Measurements from ENCODE around the gene KLF9. TPM values are rescaled to one million over a fixed set of nuclear protein-coding genes. Genes with fewer than 3 reads are reported as not detected.

The KLF9 gene
- polyA plus RNA-seq, 1 of the 3 experiments (the other 2 are of a cell fraction) = 5.8 TPM

GRCh38 chr9:70411930-70412831 lies 2.3 kb downstream of the KLF9 start:
- peaks cover 52% of the 10 kb centered on the region for H3K79me2 ChIP-seq (ENCODE audit: insufficient read depth)
- peak overlapping the region; percentile 86; the same call in 1 of the 2 replicates for H2AFZ ChIP-seq (ENCODE audit: low read depth)
- H3F3A ChIP-seq (replicated peaks; ENCODE audit: insufficient read depth) = peaks cover 23% of the 10 kb centered on the region
- CTCF ChIA-PET = interaction anchor here (0.7 to 2.9 kb wide), 3 partner anchors 8 to 190 kb away, joined by 3 to 9 read pairs (median 3); no protein-coding TSS in a partner anchor
- H4K20me1 ChIP-seq (ENCODE audit: insufficient read depth) = peaks cover 29% of the 10 kb centered on the region; the same call in 1 of the 2 replicates
- H3K27ac ChIP-seq (ENCODE audit: low read depth in 2 of 2, low read length in 1 of 2) = peak overlapping the region; percentile 97 to 100
- 46% methylated on average over 19 of the region's 41 CpGs for WGBS (ENCODE audit: low lambda C conversion rate)
- H3K4me1 ChIP-seq (ENCODE audit: control insufficient read depth in 1 of 2, insufficient read depth in 2 of 2, low read depth in 1 of 2, low read length in 1 of 2) = peaks cover 20 to 21% of the 10 kb centered on the region in 2 experiments; a peak in 3 of 4 replicates
- no peaks in the 10 kb centered on the region for H3K27me3 ChIP-seq (ENCODE audit: insufficient read depth)
- TF ChIP-seq, protein P1, sequence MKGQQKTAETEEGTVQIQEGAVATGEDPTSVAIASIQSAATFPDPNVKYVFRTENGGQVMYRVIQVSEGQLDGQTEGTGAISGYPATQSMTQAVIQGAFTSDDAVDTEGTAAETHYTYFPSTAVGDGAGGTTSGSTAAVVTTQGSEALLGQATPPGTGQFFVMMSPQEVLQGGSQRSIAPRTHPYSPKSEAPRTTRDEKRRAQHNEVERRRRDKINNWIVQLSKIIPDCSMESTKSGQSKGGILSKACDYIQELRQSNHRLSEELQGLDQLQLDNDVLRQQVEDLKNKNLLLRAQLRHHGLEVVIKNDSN (IDR thresholded peaks at IDR 0.05; ENCODE audit: borderline replicate concordance, low read depth) = peak; percentile 33; the same call in 1 of the 2 replicates
- no peak for TF ChIP-seq FOSL2 (IDR thresholded peaks at IDR 0.05; ENCODE audit: borderline replicate concordance, low read depth)
- H3K9me2 ChIP-seq = no peaks in the 10 kb centered on the region
- peak overlapping the region; percentile 82 to 92 for H3K4me3 ChIP-seq (ENCODE audit: low read depth in 2 of 2, low read length in 1 of 2)
- no peaks in the 10 kb centered on the region for H3K9me3 ChIP-seq
- POLR2A ChIA-PET = interaction anchor here (0.6 to 1.1 kb wide), 2 partner anchors 9 to 190 kb away, joined by 3 read pairs; no protein-coding TSS in a partner anchor
- peaks cover 0 to 3% of the 10 kb centered on the region in 2 experiments for H3K36me3 ChIP-seq (replicated peaks in 1 of 2; ENCODE audit: control insufficient read depth in 1 of 2, insufficient read depth in 2 of 2, low read length in 1 of 2)
- peak overlapping the region; percentile 97 for H3K9ac ChIP-seq
- peak; percentile 57 for DNase-seq
- H3K4me2 ChIP-seq = peak overlapping the region; percentile 86

DNA sequence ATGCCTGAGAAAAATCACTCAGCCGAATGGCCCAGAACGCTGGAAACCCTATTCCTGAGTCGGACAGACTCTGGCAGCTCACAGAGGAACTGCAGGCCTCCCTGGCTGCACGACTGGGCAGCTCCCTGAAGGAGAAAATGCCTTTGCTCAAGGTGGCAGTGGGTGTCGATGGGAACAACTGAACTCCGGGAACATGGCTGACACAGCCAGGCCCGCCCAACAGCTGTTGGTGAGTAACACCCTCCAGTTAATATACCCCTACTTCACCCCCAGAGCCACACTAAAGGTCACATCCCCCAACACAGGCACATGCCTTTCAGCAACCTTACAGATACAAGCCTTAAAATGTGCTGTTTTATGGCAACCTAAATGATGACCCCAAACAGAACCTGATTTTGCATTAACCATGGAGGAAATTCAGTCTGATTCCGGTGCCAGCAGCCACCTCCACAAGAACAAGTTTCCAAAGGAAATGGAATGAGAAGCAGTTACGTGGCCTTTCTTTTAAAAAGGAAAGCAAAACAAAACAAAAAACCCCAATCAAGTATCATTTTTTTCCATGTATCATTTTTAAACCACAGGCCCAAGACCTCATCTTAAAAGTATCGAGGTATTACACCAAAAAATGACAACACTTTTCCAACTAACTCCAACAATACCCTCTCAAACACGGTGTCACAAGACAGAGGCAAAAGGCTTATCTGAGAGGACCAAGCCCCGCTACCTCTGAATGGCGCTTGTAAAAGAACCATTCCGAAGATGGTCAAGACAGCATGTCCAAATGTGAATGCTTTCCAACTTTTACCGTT lies 3.1 kb downstream of the KLF9 start:
- Histone ChIP-seq H3K36me3 (replicated peaks in 1 of 2; ENCODE audit: control insufficient read depth in 1 of 2, insufficient read depth in 2 of 2, low read length in 1 of 2) (peaks cover 0 to 3% of the 10 kb centered on the region in 2 experiments), H3K27me3 (ENCODE audit: insufficient read depth) (no peaks in the 10 kb centered on the region), H3K4me3 (ENCODE audit: low read depth in 2 of 2, low read length in 1 of 2) (peak overlapping the region; percentile 82 to 92), H3K9ac (peak overlapping the region; percentile 97; the same call in 1 of the 2 replicates), H3K4me1 (ENCODE audit: control insufficient read depth in 1 of 2, insufficient read depth in 2 of 2, low read depth in 1 of 2, low read length in 1 of 2) (peaks cover 21 to 28% of the 10 kb centered on the region in 2 experiments; a peak in 3 of 4 replicates), H4K20me1 (ENCODE audit: insufficient read depth) (peaks cover 29% of the 10 kb centered on the region; the same call in 1 of the 2 replicates), H3K27ac (ENCODE audit: low read depth in 2 of 2, low read length in 1 of 2) (peak overlapping the region in 1 of 2 experiments; percentile 97; a peak in 1 of 4 replicates), H2AFZ (ENCODE audit: low read depth) (no peak overlapping the region), H3K4me2 (peak overlapping the region; percentile 86), H3K79me2 (ENCODE audit: insufficient read depth) (peaks cover 58% of the 10 kb centered on the region), H3F3A (replicated peaks; ENCODE audit: insufficient read depth) (peaks cover 15% of the 10 kb centered on the region), H3K9me2 (no peaks in the 10 kb centered on the region), H3K9me3 (no peaks in the 10 kb centered on the region)
- 83% methylated on average over 15 of the region's 15 CpGs for WGBS (ENCODE audit: low lambda C conversion rate)
- CTCF ChIA-PET = interaction anchor here (0.7 to 2.9 kb wide), 6 partner anchors 8 to 191 kb away, joined by 3 to 9 read pairs (median 3); no protein-coding TSS in a partner anchor
- TF ChIP-seq GATA2 (CRISPR knock-in tag; IDR thresholded peaks at IDR 0.05) (no peak), TEAD4 (IDR thresholded peaks at IDR 0.05; ENCODE audit: borderline replicate concordance, insufficient read depth) (no peak), SIN3A (IDR thresholded peaks at IDR 0.05; ENCODE audit: borderline replicate concordance, low read depth, low read length) (no peak), RAD21 (IDR thresholded peaks at IDR 0.05; ENCODE audit: low read length) (no peak), JUND (IDR thresholded peaks at IDR 0.05) (no peak), EP300 (IDR thresholded peaks at IDR 0.05; ENCODE audit: borderline replicate concordance in 1 of 2, low read depth in 1 of 2, low read length in 1 of 2) (no peak), POLR2AphosphoS5 (IDR thresholded peaks at IDR 0.05; ENCODE audit: low read depth, low read length) (no peak), MAX (IDR thresholded peaks at IDR 0.05; ENCODE audit: low read depth) (no peak), RXRA (IDR thresholded peaks at IDR 0.05; ENCODE audit: borderline replicate concordance, low read depth) (no peak), CTCF (IDR thresholded peaks at IDR 0.05) (no peak), MEF2A (IDR thresholded peaks at IDR 0.05; ENCODE audit: borderline replicate concordance, low read depth) (no peak), SMC3 (IDR thresholded peaks at IDR 0.05; ENCODE audit: low read depth, low read length) (no peak), FOSL2 (IDR thresholded peaks at IDR 0.05; ENCODE audit: borderline replicate concordance, low read depth) (no peak), CHD2 (IDR thresholded peaks at IDR 0.05; ENCODE audit: low read length, partially characterized antibody) (no peak), EZH2phosphoT487 (IDR thresholded peaks at IDR 0.05; ENCODE audit: borderline replicate concordance, low read depth) (no peak), MXI1 (IDR thresholded peaks at IDR 0.05; ENCODE audit: low read depth, low read length) (no peak)
- TF ChIP-seq, protein P1 (IDR thresholded peaks at IDR 0.05; ENCODE audit: borderline replicate concordance, low read depth) = no peak
- POLR2A ChIA-PET = interaction anchor here (0.6 to 1.4 kb wide), 3 partner anchors 9 to 10 kb away, joined by 3 to 9 read pairs (median 4); no protein-coding TSS in a partner anchor
- no peak for DNase-seq
